Activated T-helper 2 cell treated with anti-CD3 and anti-CD28 coated beads, Interferon-gamma antibody, Interleukin-2, Interleukin-4, amounts not matched to agents 10 μg/mL and 5 μg/mL and 100 μg/mL, durations not matched to agents 14 hours and 24 hours and 36 hours (primary cell): ENCODE results near the gene LRRC71. TPM values are rescaled to one million over a fixed set of nuclear protein-coding genes. Genes with fewer than 3 reads are reported as not detected.

Experiments
- DNase-seq: peaks from one replicate; pipeline ENCODE4 v3.0.0; 2021; ENCODE audit warnings: low spot score
- H3K27ac Mint-ChIP-seq: one replicate; pipeline ENCODE4 v1.8.0; 2021; ENCODE audit warnings: mixed read lengths
- H3K27me3 Mint-ChIP-seq: one replicate; pipeline ENCODE4 v1.8.0; 2021; ENCODE audit warnings: low read depth, mixed read lengths
- H3K36me3 Mint-ChIP-seq: one replicate; pipeline ENCODE4 v1.8.0; 2021; ENCODE audit warnings: low read depth, mixed read lengths
- H3K4me1 Mint-ChIP-seq: one replicate; pipeline ENCODE4 v1.8.0; 2021; ENCODE audit warnings: low read depth, mixed read lengths
- H3K4me3 Mint-ChIP-seq: one replicate; pipeline ENCODE4 v1.8.0; 2021; ENCODE audit warnings: low read depth, mild to moderate bottlenecking, moderate library complexity, mixed read lengths
- H3K9me3 Mint-ChIP-seq: one replicate; pipeline ENCODE4 v1.8.0; 2021; ENCODE audit warnings: mixed read lengths
- intact Hi-C: fragments of 100-400 bp; cut with micrococcal nuclease; formaldehyde crosslinking; loops from one replicate; pipeline ENCODE4 v1.15.1; 2023
- total RNA-seq: library from RNA; stranded (reverse); gene quantifications from 2 replicates; pipeline ENCODE4 v1.2.3, GENCODE V29; 2022

Gene LRRC71
- total RNA-seq, 1 donor from 2014 or later, result not detected

GRCh38 chr1:156884560-156885184, 35.8 kb upstream of the LRRC71 start:
- Mint-ChIP-seq H3K9me3 (no peaks in the 10 kb centered on the region), H3K36me3 (peaks cover 40% of the 10 kb centered on the region), H3K4me3 (no peak overlapping the region), H3K4me1 (no peaks in the 10 kb centered on the region), H3K27me3 (peaks cover 1% of the 10 kb centered on the region), H3K27ac (peak overlapping the region; percentile 10)
- DNase-seq, result no peak
- intact Hi-C loops, result no loop called here

GRCh38 chr1:156885314-156885713, 35.1 kb upstream of the LRRC71 start:
- no peak for DNase-seq
- intact Hi-C loops, result no loop called here
- Mint-ChIP-seq H3K4me3 (no peak overlapping the region), H3K9me3 (no peaks in the 10 kb centered on the region), H3K36me3 (peaks cover 35% of the 10 kb centered on the region), H3K27ac (no peak overlapping the region), H3K27me3 (peaks cover 1% of the 10 kb centered on the region), H3K4me1 (peaks cover 1% of the 10 kb centered on the region)

- intact Hi-C loops, result no loop called here
- Mint-ChIP-seq H3K4me1 (peaks cover 3% of the 10 kb centered on the region), H3K27ac (no peak overlapping the region), H3K9me3 (no peaks in the 10 kb centered on the region), H3K4me3 (no peak overlapping the region), H3K27me3 (peaks cover 3% of the 10 kb centered on the region), H3K36me3 (peaks cover 29% of the 10 kb centered on the region)
- no peak for DNase-seq
Observed at GRCh38 chr1:156885880-156886355, 34.5 kb upstream of the LRRC71 start.

GRCh38 chr1:156886583-156887281, 33.7 kb upstream of the LRRC71 start:
- Mint-ChIP-seq H3K27me3 (peaks cover 11% of the 10 kb centered on the region), H3K27ac (no peak overlapping the region), H3K4me3 (no peak overlapping the region), H3K9me3 (no peaks in the 10 kb centered on the region), H3K36me3 (peaks cover 26% of the 10 kb centered on the region), H3K4me1 (peaks cover 4% of the 10 kb centered on the region)
- intact Hi-C loops, result no loop called here
- no peak for DNase-seq

GRCh38 chr1:156887317-156887716, 33.1 kb upstream of the LRRC71 start:
- Mint-ChIP-seq H3K27me3 (peaks cover 13% of the 10 kb centered on the region), H3K4me3 (no peak overlapping the region), H3K27ac (no peak overlapping the region), H3K36me3 (peaks cover 20% of the 10 kb centered on the region), H3K9me3 (no peaks in the 10 kb centered on the region), H3K4me1 (peaks cover 8% of the 10 kb centered on the region)
- DNase-seq, result no peak
- intact Hi-C loops, result no loop called here

- DNase-seq, result no peak
- Mint-ChIP-seq H3K27me3 (peaks cover 13% of the 10 kb centered on the region), H3K27ac (no peak overlapping the region), H3K4me1 (peaks cover 8% of the 10 kb centered on the region), H3K9me3 (no peaks in the 10 kb centered on the region), H3K36me3 (peaks cover 16% of the 10 kb centered on the region), H3K4me3 (no peak overlapping the region)
- intact Hi-C loops, result no loop called here
Observed at GRCh38 chr1:156887734-156888133, 32.7 kb upstream of the LRRC71 start.

- Mint-ChIP-seq H3K36me3 (peaks cover 3% of the 10 kb centered on the region), H3K27ac (no peak overlapping the region), H3K4me1 (peaks cover 11% of the 10 kb centered on the region), H3K27me3 (peaks cover 24% of the 10 kb centered on the region), H3K4me3 (no peak overlapping the region), H3K9me3 (no peaks in the 10 kb centered on the region)
- DNase-seq, result peak; percentile 36
- intact Hi-C loops, result loop anchor here (1.0 to 10.0 kb wide), 5 partner anchors 20 to 205 kb away; partner anchors contain the start of genes ISG20L2 and METTL25B
Observed at GRCh38 chr1:156889802-156890580, 30.4 kb upstream of the LRRC71 start.

GRCh38 chr1:156892190-156893047, 28.0 kb upstream of the LRRC71 start:
- Mint-ChIP-seq H3K36me3 (peaks cover 3% of the 10 kb centered on the region), H3K27me3 (peaks cover 32% of the 10 kb centered on the region), H3K9me3 (no peaks in the 10 kb centered on the region), H3K4me1 (peaks cover 11% of the 10 kb centered on the region), H3K4me3 (peak overlapping the region; percentile 35), H3K27ac (no peak overlapping the region)
- intact Hi-C loops, result loop anchor here (1.0 to 10.0 kb wide), 3 partner anchors 35 to 208 kb away; partner anchors contain the start of genes ISG20L2 and METTL25B
- peak; percentile 80 for DNase-seq

- H3K27ac Mint-ChIP-seq, result no peak within 1 kb of the TSS
- H3K9me3 Mint-ChIP-seq, result no peaks in the 10 kb centered on the region
- no peak for DNase-seq
- H3K4me1 Mint-ChIP-seq, result peaks cover 14% of the 10 kb centered on the region
- H3K27me3 Mint-ChIP-seq, result peaks cover 34% of the 10 kb centered on the region
- intact Hi-C loops, result loop anchor here (5.0 to 10.0 kb wide), 2 partner anchors 166 to 208 kb away; partner anchors contain the start of genes ISG20L2 and METTL25B
- H3K4me3 Mint-ChIP-seq, result peak within 1 kb of the TSS; percentile 35
- H3K36me3 Mint-ChIP-seq, result peaks cover 3% of the 10 kb centered on the region
Observed at GRCh38 chr1:156893048-156893953, 27.1 kb upstream of the LRRC71 start, which contains the start of gene PEAR1. PEAR1 (plus strand) TSS chr1:156893718; CDS start chr1:156903927, 10,209 bp downstream.

GRCh38 chr1:156894001-156894400, 26.4 kb upstream of the LRRC71 start:
- Mint-ChIP-seq H3K27me3 (peaks cover 41% of the 10 kb centered on the region), H3K36me3 (no peaks in the 10 kb centered on the region), H3K4me1 (peaks cover 17% of the 10 kb centered on the region), H3K4me3 (no peak overlapping the region), H3K9me3 (no peaks in the 10 kb centered on the region), H3K27ac (no peak overlapping the region)
- DNase-seq, result no peak
- intact Hi-C loops, result loop anchor here (5.0 to 10.0 kb wide), 2 partner anchors 167 to 209 kb away; partner anchors contain the start of genes ISG20L2 and METTL25B
